Keratinocyte (primary cell): ENCODE measurements around the gene SRPK2.

Experiments
- EZH2 ChIP-seq: IDR thresholded peaks from one replicate; pipeline ENCODE4 v1.6.1; 2012; ENCODE audit warnings: inconsistent platforms, mild to moderate bottlenecking, low read length, moderate library complexity
- TF ChIP-seq, protein P1 (sequence below), 3 experiments: IDR thresholded peaks in 1 of 3; conservative IDR thresholded peaks in 1 of 3; optimal IDR thresholded peaks in 1 of 3; 2 replicates in 2 of 3; 3 replicates in 1 of 3; pipeline versions ENCODE3 to v1.5.1; 2011; ENCODE audit warnings: low read length in 3 of 3, mild to moderate bottlenecking in 3 of 3, moderate library complexity in 2 of 3, control low read depth in 1 of 3, inconsistent platforms in 1 of 3; ENCODE audit not compliant: insufficient read depth in 2 of 3; ENCODE audit errors: extremely low read depth in 1 of 3

DNA sequence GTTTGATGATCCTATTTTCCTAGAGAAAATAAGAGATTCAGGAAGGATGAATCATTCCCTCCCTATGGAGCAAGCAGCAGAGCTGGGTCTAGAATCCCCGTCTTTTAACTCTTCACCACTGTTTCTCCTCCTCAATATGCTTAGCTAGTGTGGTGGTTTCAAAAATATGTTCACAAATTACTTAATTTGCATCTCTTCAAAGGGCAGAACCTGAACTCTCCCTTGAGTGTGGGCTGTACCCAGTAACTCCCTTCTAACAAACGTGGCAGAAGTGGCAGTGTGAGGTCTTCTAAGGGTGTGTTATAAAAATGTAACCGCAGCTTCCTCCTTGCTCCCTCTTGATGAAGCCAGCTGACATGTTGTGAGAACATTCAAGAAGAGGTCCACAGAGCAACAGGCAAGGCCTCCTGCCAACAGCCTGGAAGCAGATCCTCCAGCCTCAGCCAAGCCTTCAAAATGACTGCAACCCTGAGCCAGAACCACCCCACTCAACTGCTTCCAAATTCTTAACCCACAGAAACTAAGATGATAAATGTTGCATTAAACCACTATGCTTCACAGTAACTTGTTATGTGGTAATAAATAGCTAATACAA lies 36.6 kb downstream of the SRPK2 start:
- TF ChIP-seq, protein P1, sequence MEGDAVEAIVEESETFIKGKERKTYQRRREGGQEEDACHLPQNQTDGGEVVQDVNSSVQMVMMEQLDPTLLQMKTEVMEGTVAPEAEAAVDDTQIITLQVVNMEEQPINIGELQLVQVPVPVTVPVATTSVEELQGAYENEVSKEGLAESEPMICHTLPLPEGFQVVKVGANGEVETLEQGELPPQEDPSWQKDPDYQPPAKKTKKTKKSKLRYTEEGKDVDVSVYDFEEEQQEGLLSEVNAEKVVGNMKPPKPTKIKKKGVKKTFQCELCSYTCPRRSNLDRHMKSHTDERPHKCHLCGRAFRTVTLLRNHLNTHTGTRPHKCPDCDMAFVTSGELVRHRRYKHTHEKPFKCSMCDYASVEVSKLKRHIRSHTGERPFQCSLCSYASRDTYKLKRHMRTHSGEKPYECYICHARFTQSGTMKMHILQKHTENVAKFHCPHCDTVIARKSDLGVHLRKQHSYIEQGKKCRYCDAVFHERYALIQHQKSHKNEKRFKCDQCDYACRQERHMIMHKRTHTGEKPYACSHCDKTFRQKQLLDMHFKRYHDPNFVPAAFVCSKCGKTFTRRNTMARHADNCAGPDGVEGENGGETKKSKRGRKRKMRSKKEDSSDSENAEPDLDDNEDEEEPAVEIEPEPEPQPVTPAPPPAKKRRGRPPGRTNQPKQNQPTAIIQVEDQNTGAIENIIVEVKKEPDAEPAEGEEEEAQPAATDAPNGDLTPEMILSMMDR (optimal IDR thresholded peaks at IDR 0.05 in 1 of 3, IDR thresholded peaks at IDR 0.05 in 1 of 3, conservative IDR thresholded peaks at IDR 0.05 in 1 of 3; ENCODE audit: extremely low read depth in 1 of 3, insufficient read depth in 2 of 3, low read length in 3 of 3): no peak
- no peak for TF ChIP-seq EZH2
